HEK293 (cell line): ENCODE results near the gene ATF6.

Experiments
- CTCF ChIA-PET: fragments of 350-600 bp; formaldehyde crosslinking; extraction: SDS; loops from one replicate; lab custom pipeline; 2021; ENCODE audit warnings: antibody characterized with exemption; lab: Yijun Ruan, JAX
- POLR2A ChIA-PET: fragments of 300-600 bp; formaldehyde crosslinking; extraction: SDS; loops from one replicate; lab custom pipeline; 2020; ENCODE audit warnings: antibody characterized with exemption, inconsistent platforms; lab: Yijun Ruan, JAX
- H3K27ac ChIP-seq: fragments of 200-500 bp; sonication (Bioruptor generic); 2 replicates; pipeline ENCODE4 v1.5.1; 2014; ENCODE audit warnings: low read depth, low read length, control low read depth, inconsistent platforms; ENCODE audit errors: extremely low read depth
- H3K36me3 ChIP-seq, 2 experiments: fragments of 200-500 bp in 1 of 2; sonication (Bioruptor generic) in 1 of 2; 1 replicate in 1 of 2; 2 replicates in 1 of 2; pipeline ENCODE4 v1.5.1; 2014 to 2017; ENCODE audit warnings: inconsistent platforms in 2 of 2, low read length in 2 of 2; ENCODE audit not compliant: control insufficient read depth in 2 of 2, insufficient read depth in 1 of 2
- H3K4me1 ChIP-seq: fragments of 200-500 bp; sonication (Bioruptor generic); 2 replicates; pipeline ENCODE4 v1.5.1; 2014; ENCODE audit warnings: mild to moderate bottlenecking, low read length, inconsistent platforms; ENCODE audit not compliant: control insufficient read depth, insufficient read depth
- H3K4me3 ChIP-seq: 2 replicates; pipeline ENCODE4 v1.5.1; 2011; ENCODE audit warnings: low read depth, mild to moderate bottlenecking, control low read depth, low read length, moderate library complexity
- H3K9me3 ChIP-seq: fragments of 200-500 bp; sonication (Bioruptor generic); 2 replicates; pipeline ENCODE4 v1.5.1; 2014; ENCODE audit warnings: low read depth, low read length, inconsistent platforms; ENCODE audit not compliant: control insufficient read depth, insufficient read depth
- GLIS2 ChIP-seq: fragments of 450-650 bp; formaldehyde crosslinking; IDR thresholded peaks from 2 replicates; pipeline ENCODE4 v1.5.1; 2016; ENCODE audit warnings: missing biosample characterization, missing genetic modification characterization
- HOXD13 ChIP-seq: sonication (generic); formaldehyde crosslinking; IDR thresholded peaks from 2 replicates; pipeline ENCODE4 v1.8.0; 2022; ENCODE audit warnings: missing genetic modification reagents, borderline replicate concordance
- KLF8 ChIP-seq: fragments of 450-650 bp; formaldehyde crosslinking; IDR thresholded peaks from 2 replicates; pipeline ENCODE4 v1.5.1; 2016; ENCODE audit warnings: missing biosample characterization, missing genetic modification characterization
- MYNN ChIP-seq: fragments of 450-650 bp; formaldehyde crosslinking; IDR thresholded peaks from 2 replicates; pipeline ENCODE4 v1.5.1; 2016; ENCODE audit warnings: missing biosample characterization, missing genetic modification characterization, borderline replicate concordance
- RBAK ChIP-seq: fragments of 450-650 bp; formaldehyde crosslinking; IDR thresholded peaks from 2 replicates; pipeline ENCODE4 v1.5.1; 2016; ENCODE audit warnings: missing biosample characterization, missing genetic modification characterization
- SALL2 ChIP-seq: fragments of 450-650 bp; formaldehyde crosslinking; IDR thresholded peaks from 2 replicates; pipeline ENCODE4 v1.5.0; 2017; ENCODE audit warnings: missing biosample characterization, mild to moderate bottlenecking, missing genetic modification characterization, borderline replicate concordance
- TRIM28 ChIP-seq: IDR thresholded peaks from 2 replicates; pipeline ENCODE4 v1.6.1; 2011; ENCODE audit warnings: low read length, control low read depth, borderline replicate concordance
- YY2 ChIP-seq: fragments of 450-650 bp; formaldehyde crosslinking; IDR thresholded peaks from 2 replicates; pipeline ENCODE4 v1.5.1; 2016; ENCODE audit warnings: missing biosample characterization, missing genetic modification characterization
- ZBTB8A ChIP-seq: fragments of 450-650 bp; formaldehyde crosslinking; IDR thresholded peaks from 2 replicates; pipeline ENCODE4 v1.5.1; 2016; ENCODE audit warnings: missing biosample characterization, missing genetic modification characterization
- ZEB2 ChIP-seq: fragments of 450-650 bp; formaldehyde crosslinking; IDR thresholded peaks from 2 replicates; pipeline ENCODE4 v1.5.1; 2016; ENCODE audit warnings: missing biosample characterization, missing genetic modification characterization
- ZFHX2 ChIP-seq: fragments of 450-650 bp; formaldehyde crosslinking; conservative IDR thresholded peaks from 2 replicates; pipeline ENCODE4 v1.5.1; 2016; ENCODE audit warnings: missing biosample characterization, missing genetic modification characterization
- ZNF202 ChIP-seq: fragments of 450-650 bp; formaldehyde crosslinking; IDR thresholded peaks from 2 replicates; pipeline ENCODE4 v1.5.1; 2016; ENCODE audit warnings: missing biosample characterization, missing genetic modification characterization, borderline replicate concordance
- ZNF23 ChIP-seq: fragments of 450-650 bp; formaldehyde crosslinking; IDR thresholded peaks from 2 replicates; pipeline ENCODE4 v1.5.1; 2016; ENCODE audit warnings: missing biosample characterization, missing genetic modification characterization, borderline replicate concordance
- ZNF266 ChIP-seq: fragments of 450-650 bp; formaldehyde crosslinking; IDR thresholded peaks from 2 replicates; pipeline ENCODE4 v1.5.1; 2016; ENCODE audit warnings: missing biosample characterization, missing genetic modification characterization, low read depth
- ZNF311 ChIP-seq: fragments of 450-650 bp; formaldehyde crosslinking; IDR thresholded peaks from 2 replicates; pipeline ENCODE4 v1.5.1; 2017; ENCODE audit warnings: missing biosample characterization, missing genetic modification characterization, borderline replicate concordance
- ZNF350 ChIP-seq: fragments of 450-650 bp; formaldehyde crosslinking; IDR thresholded peaks from 2 replicates; pipeline ENCODE4 v1.5.0; 2017; ENCODE audit warnings: missing biosample characterization, mild to moderate bottlenecking, missing genetic modification characterization
- ZNF391 ChIP-seq: fragments of 450-650 bp; formaldehyde crosslinking; IDR thresholded peaks from 2 replicates; pipeline ENCODE4 v1.5.1; 2016; ENCODE audit warnings: low read depth, missing biosample characterization, missing genetic modification characterization, borderline replicate concordance
- ZNF416 ChIP-seq: fragments of 450-650 bp; formaldehyde crosslinking; IDR thresholded peaks from 2 replicates; pipeline ENCODE4 v1.5.1; 2016; ENCODE audit warnings: missing biosample characterization, missing genetic modification characterization
- ZNF48 ChIP-seq: fragments of 450-650 bp; formaldehyde crosslinking; IDR thresholded peaks from 2 replicates; pipeline ENCODE4 v1.5.1; 2016; ENCODE audit warnings: missing biosample characterization, missing genetic modification characterization
- ZNF501 ChIP-seq: fragments of 450-650 bp; formaldehyde crosslinking; IDR thresholded peaks from 2 replicates; pipeline ENCODE4 v1.5.1; 2016; ENCODE audit warnings: missing biosample characterization, missing genetic modification characterization
- ZNF529 ChIP-seq: fragments of 450-650 bp; formaldehyde crosslinking; IDR thresholded peaks from 2 replicates; pipeline ENCODE4 v1.5.1; 2017; ENCODE audit warnings: missing genetic modification characterization, missing biosample characterization; ENCODE audit not compliant: insufficient replicate concordance
- ZNF596 ChIP-seq: fragments of 450-650 bp; IDR thresholded peaks from 2 replicates; pipeline ENCODE4 v1.5.0; 2018; ENCODE audit warnings: missing biosample characterization, mild to moderate bottlenecking, missing genetic modification characterization, moderate library complexity
- ZNF624 ChIP-seq: fragments of 450-650 bp; formaldehyde crosslinking; IDR thresholded peaks from 2 replicates; pipeline ENCODE4 v1.5.1; 2017; ENCODE audit warnings: missing biosample characterization, missing genetic modification characterization
- ZNF629 ChIP-seq: fragments of 450-650 bp; formaldehyde crosslinking; IDR thresholded peaks from 2 replicates; pipeline ENCODE4 v1.5.1; 2017; ENCODE audit warnings: missing biosample characterization, missing genetic modification characterization
- ZNF639 ChIP-seq: fragments of 450-650 bp; formaldehyde crosslinking; IDR thresholded peaks from 2 replicates; pipeline ENCODE4 v1.5.1; 2016; ENCODE audit warnings: missing biosample characterization, missing genetic modification characterization
- TF ChIP-seq, protein P1 (sequence below): fragments of 450-650 bp; formaldehyde crosslinking; IDR thresholded peaks from 2 replicates; pipeline ENCODE4 v1.5.1; 2017; ENCODE audit warnings: missing biosample characterization, missing genetic modification characterization
- TF ChIP-seq, protein P2 (sequence below): fragments of 450-650 bp; formaldehyde crosslinking; IDR thresholded peaks from 2 replicates; pipeline ENCODE4 v1.5.1; 2017; ENCODE audit warnings: missing biosample characterization, missing genetic modification characterization
- TF ChIP-seq, protein P3 (sequence below): fragments of 450-650 bp; formaldehyde crosslinking; IDR thresholded peaks from 2 replicates; pipeline ENCODE4 v1.5.1; 2016; ENCODE audit warnings: missing biosample characterization, missing genetic modification characterization
- TF ChIP-seq, protein P4 (sequence below): fragments of 450-650 bp; formaldehyde crosslinking; IDR thresholded peaks from 2 replicates; pipeline ENCODE4 v1.5.1; 2017; ENCODE audit warnings: missing biosample characterization, missing genetic modification characterization

Gene ATF6

GRCh38 chr1:161982917-161983316, 216.8 kb downstream of the ATF6 start:
- Histone ChIP-seq H3K9me3 (no peaks in the 10 kb centered on the region), H3K36me3 (no peaks in the 10 kb centered on the region), H3K4me3 (no peak overlapping the region), H3K4me1 (no peaks in the 10 kb centered on the region), H3K27ac (no peak overlapping the region)
- POLR2A ChIA-PET, result no interaction called here
- CTCF ChIA-PET, result no interaction called here
- no peak for TF ChIP-seq RBAK (tag by site-specific recombination)
- no peak for TF ChIP-seq ZNF23 (tag by site-specific recombination)
- TF ChIP-seq ZNF350 (tag by site-specific recombination), result no peak
- no peak for TF ChIP-seq KLF8
- TF ChIP-seq ZNF48 (tag by site-specific recombination), result no peak
- no peak for TF ChIP-seq ZEB2 (tag by site-specific recombination)
- TF ChIP-seq HOXD13 (CRISPR knock-in tag), result no peak
- no peak for TF ChIP-seq TRIM28
- no peak for TF ChIP-seq GLIS2
- no peak for TF ChIP-seq ZNF629 (tag by site-specific recombination)
- no peak for TF ChIP-seq YY2 (tag by site-specific recombination)
- TF ChIP-seq ZNF391 (tag by site-specific recombination), result no peak
- no peak for TF ChIP-seq SALL2
- TF ChIP-seq, protein P1, sequence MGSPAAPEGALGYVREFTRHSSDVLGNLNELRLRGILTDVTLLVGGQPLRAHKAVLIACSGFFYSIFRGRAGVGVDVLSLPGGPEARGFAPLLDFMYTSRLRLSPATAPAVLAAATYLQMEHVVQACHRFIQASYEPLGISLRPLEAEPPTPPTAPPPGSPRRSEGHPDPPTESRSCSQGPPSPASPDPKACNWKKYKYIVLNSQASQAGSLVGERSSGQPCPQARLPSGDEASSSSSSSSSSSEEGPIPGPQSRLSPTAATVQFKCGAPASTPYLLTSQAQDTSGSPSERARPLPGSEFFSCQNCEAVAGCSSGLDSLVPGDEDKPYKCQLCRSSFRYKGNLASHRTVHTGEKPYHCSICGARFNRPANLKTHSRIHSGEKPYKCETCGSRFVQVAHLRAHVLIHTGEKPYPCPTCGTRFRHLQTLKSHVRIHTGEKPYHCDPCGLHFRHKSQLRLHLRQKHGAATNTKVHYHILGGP, result no peak
- TF ChIP-seq ZNF529 (tag by site-specific recombination), result no peak
- TF ChIP-seq ZBTB8A (tag by site-specific recombination), result no peak
- TF ChIP-seq ZFHX2 (tag by site-specific recombination), result no peak
- no peak for TF ChIP-seq MYNN (tag by site-specific recombination)
- TF ChIP-seq, protein P2, sequence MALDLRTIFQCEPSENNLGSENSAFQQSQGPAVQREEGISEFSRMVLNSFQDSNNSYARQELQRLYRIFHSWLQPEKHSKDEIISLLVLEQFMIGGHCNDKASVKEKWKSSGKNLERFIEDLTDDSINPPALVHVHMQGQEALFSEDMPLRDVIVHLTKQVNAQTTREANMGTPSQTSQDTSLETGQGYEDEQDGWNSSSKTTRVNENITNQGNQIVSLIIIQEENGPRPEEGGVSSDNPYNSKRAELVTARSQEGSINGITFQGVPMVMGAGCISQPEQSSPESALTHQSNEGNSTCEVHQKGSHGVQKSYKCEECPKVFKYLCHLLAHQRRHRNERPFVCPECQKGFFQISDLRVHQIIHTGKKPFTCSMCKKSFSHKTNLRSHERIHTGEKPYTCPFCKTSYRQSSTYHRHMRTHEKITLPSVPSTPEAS (tag by site-specific recombination), result no peak
- no peak for TF ChIP-seq ZNF202 (tag by site-specific recombination)

- ChIA-PET POLR2A (no interaction called here), CTCF (no interaction called here)
- H3K36me3 ChIP-seq, result no peaks in the 10 kb centered on the region
- no peaks in the 10 kb centered on the region for H3K4me1 ChIP-seq
- H3K4me3 ChIP-seq, result no peak overlapping the region
- no peaks in the 10 kb centered on the region for H3K9me3 ChIP-seq
- H3K27ac ChIP-seq, result no peak overlapping the region
- TF ChIP-seq ZBTB8A (tag by site-specific recombination) (no peak), ZNF23 (tag by site-specific recombination) (no peak), ZNF416 (tag by site-specific recombination) (no peak), ZNF311 (tag by site-specific recombination) (no peak), ZNF624 (tag by site-specific recombination) (no peak), ZNF639 (tag by site-specific recombination) (no peak), ZNF266 (no peak), ZNF596 (no peak), ZNF501 (tag by site-specific recombination) (no peak)
- TF ChIP-seq, protein P3, sequence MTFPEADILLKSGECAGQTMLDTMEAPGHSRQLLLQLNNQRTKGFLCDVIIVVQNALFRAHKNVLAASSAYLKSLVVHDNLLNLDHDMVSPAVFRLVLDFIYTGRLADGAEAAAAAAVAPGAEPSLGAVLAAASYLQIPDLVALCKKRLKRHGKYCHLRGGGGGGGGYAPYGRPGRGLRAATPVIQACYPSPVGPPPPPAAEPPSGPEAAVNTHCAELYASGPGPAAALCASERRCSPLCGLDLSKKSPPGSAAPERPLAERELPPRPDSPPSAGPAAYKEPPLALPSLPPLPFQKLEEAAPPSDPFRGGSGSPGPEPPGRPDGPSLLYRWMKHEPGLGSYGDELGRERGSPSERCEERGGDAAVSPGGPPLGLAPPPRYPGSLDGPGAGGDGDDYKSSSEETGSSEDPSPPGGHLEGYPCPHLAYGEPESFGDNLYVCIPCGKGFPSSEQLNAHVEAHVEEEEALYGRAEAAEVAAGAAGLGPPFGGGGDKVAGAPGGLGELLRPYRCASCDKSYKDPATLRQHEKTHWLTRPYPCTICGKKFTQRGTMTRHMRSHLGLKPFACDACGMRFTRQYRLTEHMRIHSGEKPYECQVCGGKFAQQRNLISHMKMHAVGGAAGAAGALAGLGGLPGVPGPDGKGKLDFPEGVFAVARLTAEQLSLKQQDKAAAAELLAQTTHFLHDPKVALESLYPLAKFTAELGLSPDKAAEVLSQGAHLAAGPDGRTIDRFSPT (tag by site-specific recombination), result no peak
- TF ChIP-seq, protein P4, sequence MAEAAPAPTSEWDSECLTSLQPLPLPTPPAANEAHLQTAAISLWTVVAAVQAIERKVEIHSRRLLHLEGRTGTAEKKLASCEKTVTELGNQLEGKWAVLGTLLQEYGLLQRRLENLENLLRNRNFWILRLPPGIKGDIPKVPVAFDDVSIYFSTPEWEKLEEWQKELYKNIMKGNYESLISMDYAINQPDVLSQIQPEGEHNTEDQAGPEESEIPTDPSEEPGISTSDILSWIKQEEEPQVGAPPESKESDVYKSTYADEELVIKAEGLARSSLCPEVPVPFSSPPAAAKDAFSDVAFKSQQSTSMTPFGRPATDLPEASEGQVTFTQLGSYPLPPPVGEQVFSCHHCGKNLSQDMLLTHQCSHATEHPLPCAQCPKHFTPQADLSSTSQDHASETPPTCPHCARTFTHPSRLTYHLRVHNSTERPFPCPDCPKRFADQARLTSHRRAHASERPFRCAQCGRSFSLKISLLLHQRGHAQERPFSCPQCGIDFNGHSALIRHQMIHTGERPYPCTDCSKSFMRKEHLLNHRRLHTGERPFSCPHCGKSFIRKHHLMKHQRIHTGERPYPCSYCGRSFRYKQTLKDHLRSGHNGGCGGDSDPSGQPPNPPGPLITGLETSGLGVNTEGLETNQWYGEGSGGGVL (tag by site-specific recombination), result no peak
Observed at GRCh38 chr1:161983725-161984124, 217.6 kb downstream of the ATF6 start.
